ENCODE results near the gene CTRB1. TPM values are rescaled to one million over a fixed set of nuclear protein-coding genes. Genes with fewer than 3 reads are reported as not detected.
A peak's percentile ranks its signal among the peaks of the same experiment; 100 is the strongest.

The CTRB1 gene
- total RNA-seq, 2 experiments from 2014 or later: not detected

DNA sequence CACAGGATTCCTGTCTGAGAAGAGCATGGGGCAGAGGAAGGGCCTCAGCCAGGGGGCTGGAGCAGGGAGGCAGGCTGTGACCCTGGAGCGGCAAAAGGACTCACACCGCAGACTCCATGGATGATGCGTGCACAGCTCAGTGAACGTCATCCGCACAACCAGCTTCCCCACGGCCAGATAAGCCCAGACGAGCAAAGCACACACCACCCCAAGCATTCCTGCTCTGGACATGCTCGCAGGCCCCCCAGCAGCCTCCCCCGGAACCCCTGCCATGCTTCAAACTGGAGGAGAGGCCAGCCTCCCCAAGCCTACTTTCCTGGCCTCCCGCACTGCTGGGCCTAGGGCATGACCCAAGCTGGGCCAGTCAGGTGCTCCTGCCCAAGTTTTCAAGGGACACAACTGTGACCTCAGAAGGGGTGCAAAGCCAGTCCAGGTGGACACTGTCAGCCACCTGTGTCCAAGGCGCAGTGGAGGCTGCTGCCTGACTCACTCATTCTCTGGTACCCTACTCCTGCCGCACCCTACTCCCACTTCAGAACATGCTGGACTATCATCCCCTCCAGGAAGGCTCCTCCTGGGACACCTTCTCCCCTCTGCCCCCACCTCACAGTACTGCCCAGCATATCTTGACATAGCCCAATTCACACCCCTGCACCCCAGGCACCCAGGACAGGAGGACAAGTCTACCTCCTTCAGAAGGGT is 27.9 kb downstream of the CTRB1 start:
- Mint-ChIP-seq H3K4me1 (ENCODE audit: low read depth) (peaks cover 2% of the 10 kb centered on the region), H3K27ac (no peak overlapping the region), H3K9me3 (no peaks in the 10 kb centered on the region), H3K4me3 (no peak overlapping the region), H3K36me3 (no peaks in the 10 kb centered on the region), H3K27me3 (peaks cover 10% of the 10 kb centered on the region)
- intact Hi-C loops (cut with micrococcal nuclease): no loop called here
- POLR2A ChIA-PET: no interaction called here
- DNase-seq: no peak
- CTCF ChIA-PET: interaction anchor here (3.4 kb wide), 1 partner anchor 13 kb away, joined by 14 read pairs; no protein-coding TSS in a partner anchor

DNA sequence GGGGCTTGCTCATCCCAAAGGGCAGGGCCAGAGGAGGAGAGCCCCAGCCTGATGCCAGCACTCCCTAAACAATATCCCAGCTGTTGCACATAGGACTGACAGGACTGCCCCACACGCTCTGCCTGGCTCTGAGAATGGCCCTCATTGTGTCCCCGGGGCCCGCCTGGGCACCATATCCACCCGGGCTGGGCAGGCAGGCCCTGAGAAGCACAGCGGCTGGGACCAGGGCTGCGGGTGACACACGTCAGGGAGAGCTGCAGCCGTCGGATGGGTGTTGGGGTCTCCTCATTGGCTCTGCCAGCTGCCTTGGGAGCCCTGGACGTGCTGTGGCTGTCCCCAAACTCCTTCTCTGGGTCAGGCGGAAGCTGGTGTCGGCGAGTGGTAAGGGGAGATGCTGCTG is 28.5 kb downstream of the CTRB1 start:
- H3K27me3 Mint-ChIP-seq: peaks cover 16% of the 10 kb centered on the region
- intact Hi-C loops (cut with micrococcal nuclease): no loop called here
- DNase-seq: no peak
- peaks cover 2% of the 10 kb centered on the region for H3K4me1 Mint-ChIP-seq (ENCODE audit: low read depth)
- ChIA-PET CTCF (interaction anchor here (3.4 kb wide), 1 partner anchor 13 kb away, joined by 14 read pairs; no protein-coding TSS in a partner anchor), POLR2A (no interaction called here)
- H3K9me3 Mint-ChIP-seq: no peaks in the 10 kb centered on the region
- no peak overlapping the region for H3K27ac Mint-ChIP-seq
- H3K4me3 Mint-ChIP-seq: no peak overlapping the region
- no peaks in the 10 kb centered on the region for H3K36me3 Mint-ChIP-seq

DNA sequence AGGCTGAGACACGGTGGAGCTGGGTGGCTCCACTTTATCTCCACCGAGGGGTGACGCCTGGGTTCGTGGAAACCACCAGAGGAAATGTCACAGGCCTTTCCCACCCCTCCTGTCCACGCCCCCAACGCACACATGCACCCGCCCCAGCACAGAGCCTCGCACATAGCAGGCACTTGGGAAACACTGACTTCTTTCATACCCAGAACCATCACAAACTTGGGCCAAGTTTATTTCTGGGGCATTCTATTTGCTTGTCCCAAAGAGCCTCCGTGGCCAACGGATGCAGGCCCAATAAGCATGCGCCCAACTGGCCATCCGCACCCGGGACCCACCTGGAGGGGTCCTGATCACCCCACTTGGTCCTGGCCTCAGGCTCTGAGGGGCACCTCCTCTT is 29.4 kb downstream of the CTRB1 start:
- Mint-ChIP-seq H3K27me3 (peaks cover 22% of the 10 kb centered on the region), H3K27ac (no peak overlapping the region), H3K4me1 (ENCODE audit: low read depth) (peaks cover 2% of the 10 kb centered on the region), H3K36me3 (no peaks in the 10 kb centered on the region), H3K9me3 (no peaks in the 10 kb centered on the region), H3K4me3 (no peak overlapping the region)
- DNase-seq: no peak
- intact Hi-C loops (cut with micrococcal nuclease): no loop called here
- ChIA-PET CTCF (interaction anchor here (3.4 kb wide), 1 partner anchor 14 kb away, joined by 14 read pairs; no protein-coding TSS in a partner anchor), POLR2A (no interaction called here)

DNA sequence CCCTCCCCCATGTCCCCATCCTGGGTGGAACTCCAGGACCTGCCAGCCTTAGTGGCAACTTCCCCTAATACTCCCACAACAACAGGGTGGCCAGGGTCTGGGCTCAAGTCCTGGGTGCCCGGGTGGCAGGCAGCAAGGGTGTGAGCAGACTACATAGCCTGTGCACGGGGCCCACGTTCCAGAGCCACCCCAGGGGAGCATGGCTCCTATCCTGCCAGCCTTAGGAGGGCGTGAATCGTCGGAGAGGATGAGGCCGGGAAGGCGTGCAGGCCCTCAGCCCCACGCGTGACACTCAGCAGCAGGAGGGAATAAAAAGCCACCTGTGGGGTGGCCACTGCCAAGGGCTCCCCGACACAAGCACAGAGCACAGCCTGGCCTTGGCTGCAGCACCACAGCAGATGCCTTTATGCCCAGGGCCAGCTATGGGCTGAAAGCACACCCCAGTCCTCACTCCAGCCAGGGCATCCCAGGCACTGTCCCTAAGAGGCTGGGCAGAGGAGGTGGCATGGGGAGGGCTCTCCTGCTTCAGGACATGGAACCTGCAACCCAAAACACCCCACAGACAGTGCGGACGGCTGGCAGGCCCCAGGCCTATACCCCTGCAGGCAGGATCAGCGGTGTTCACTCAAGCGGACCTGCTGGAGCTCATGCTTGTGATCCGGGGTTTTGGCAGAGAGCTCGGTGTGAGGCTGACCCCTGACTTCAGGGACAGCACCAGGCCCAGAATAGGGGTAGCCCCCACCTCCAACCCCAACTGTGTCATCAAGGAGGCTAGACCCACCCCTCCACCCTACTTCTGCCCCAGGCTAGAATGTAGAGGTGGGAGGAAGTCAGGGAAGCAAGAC is 30.0 kb downstream of the CTRB1 start:
- peaks cover 2% of the 10 kb centered on the region for H3K4me1 Mint-ChIP-seq (ENCODE audit: low read depth)
- H3K27me3 Mint-ChIP-seq: peaks cover 26% of the 10 kb centered on the region
- no peak for DNase-seq
- ChIA-PET POLR2A (no interaction called here), CTCF (interaction anchor here (3.4 kb wide), 1 partner anchor 15 kb away, joined by 14 read pairs; no protein-coding TSS in a partner anchor)
- intact Hi-C loops (cut with micrococcal nuclease): no loop called here
- H3K9me3 Mint-ChIP-seq: no peaks in the 10 kb centered on the region
- no peaks in the 10 kb centered on the region for H3K36me3 Mint-ChIP-seq
- no peak overlapping the region for H3K27ac Mint-ChIP-seq
- H3K4me3 Mint-ChIP-seq: no peak overlapping the region

DNA sequence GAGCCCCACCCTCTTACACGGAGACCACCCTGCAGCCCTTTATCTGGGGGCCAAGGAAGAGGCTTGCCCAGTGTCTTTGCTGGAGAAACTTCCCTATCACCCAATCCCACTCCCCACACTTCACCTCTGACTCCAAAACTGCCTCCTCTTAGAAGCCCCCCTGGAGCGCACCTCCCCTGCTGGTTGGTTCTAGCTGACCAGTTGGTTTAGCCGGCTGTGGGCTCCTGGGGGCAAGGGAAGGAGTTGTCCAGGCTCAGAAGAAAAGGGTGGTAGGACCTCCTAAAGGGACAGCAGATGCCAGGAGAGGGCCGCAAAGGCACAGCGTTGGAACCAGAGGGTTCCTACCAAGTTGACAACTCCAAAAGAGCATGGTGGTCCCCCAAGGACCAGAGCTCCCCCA is 30.7 kb downstream of the CTRB1 start:
- no peak overlapping the region for H3K4me3 Mint-ChIP-seq
- ChIA-PET POLR2A (no interaction called here), CTCF (interaction anchor here (0.9 kb wide), 1 partner anchor 215 kb away, joined by 3 read pairs; the partner anchor contains the start of gene TMEM170A)
- DNase-seq: no peak
- H3K9me3 Mint-ChIP-seq: no peaks in the 10 kb centered on the region
- H3K27me3 Mint-ChIP-seq: peaks cover 30% of the 10 kb centered on the region
- peaks cover 2% of the 10 kb centered on the region for H3K4me1 Mint-ChIP-seq (ENCODE audit: low read depth)
- intact Hi-C loops (cut with micrococcal nuclease): no loop called here
- H3K36me3 Mint-ChIP-seq: no peaks in the 10 kb centered on the region
- no peak overlapping the region for H3K27ac Mint-ChIP-seq

DNA sequence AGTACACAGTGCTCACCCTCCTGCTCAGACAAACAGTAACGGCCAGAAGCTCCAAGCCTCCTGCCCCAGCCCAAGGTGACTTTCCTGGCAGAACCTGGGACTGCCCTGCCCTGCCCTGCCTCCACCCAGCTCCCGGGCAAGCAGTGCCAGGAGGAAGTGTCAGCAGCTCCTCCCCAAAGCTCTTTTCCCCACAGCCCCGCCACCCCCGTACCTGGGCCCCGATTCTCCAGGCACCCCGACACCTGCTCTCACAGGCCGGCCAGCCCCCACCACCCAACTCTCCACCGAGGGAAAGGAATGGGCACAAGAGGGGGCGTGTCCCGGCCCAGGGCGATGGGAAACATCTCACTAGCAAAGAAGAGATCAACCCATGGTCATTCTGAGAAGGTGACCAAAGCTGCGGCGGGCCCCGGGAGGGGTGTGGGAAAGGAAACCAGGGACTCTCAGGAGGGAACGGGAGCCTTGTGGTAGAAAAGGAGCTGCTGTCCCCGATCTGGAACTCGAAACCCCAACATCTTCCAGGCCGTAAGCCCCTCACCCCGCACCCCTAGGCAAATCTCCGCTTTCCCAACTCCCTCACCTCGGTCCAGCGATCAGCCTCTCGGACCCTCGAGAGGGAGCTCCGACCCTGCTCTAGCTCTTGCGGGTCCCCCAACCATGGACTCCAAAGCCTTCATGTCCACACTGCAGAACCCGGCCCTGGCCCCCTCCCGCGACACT is 31.5 kb downstream of the CTRB1 start:
- ChIA-PET CTCF (interaction anchor here (0.9 to 1.3 kb wide), 4 partner anchors 17 to 215 kb away, joined by 3 to 5 read pairs (median 4); partner anchors contain the start of gene TMEM170A), POLR2A (no interaction called here)
- Mint-ChIP-seq H3K9me3 (no peaks in the 10 kb centered on the region), H3K4me3 (no peak overlapping the region), H3K36me3 (no peaks in the 10 kb centered on the region), H3K27me3 (peaks cover 36% of the 10 kb centered on the region), H3K4me1 (ENCODE audit: low read depth) (peaks cover 2% of the 10 kb centered on the region), H3K27ac (no peak overlapping the region)
- intact Hi-C loops (cut with micrococcal nuclease): no loop called here
- no peak for DNase-seq

DNA sequence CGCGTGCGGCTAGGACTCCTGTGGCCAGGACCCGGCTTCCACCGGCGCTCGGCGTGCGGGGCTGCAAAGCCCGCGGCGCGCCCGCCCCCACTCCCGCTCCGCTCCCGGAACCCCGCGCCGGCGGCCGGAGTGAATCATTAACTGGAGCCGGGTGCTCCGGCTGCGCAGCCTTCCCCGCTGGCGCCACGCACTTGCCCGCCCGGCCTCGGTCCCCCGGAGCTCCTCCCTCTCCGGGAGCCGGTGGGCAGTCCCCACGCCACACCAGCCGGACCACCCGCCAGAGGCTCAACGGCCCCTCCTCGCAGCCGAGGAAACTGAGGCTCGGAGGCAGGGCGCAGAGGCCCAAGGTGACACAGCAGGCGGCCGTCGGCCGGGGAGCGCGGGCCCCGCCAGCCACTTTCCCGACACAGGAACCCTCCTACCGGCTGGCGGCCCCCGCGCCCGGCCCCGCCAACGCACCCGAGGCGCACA is 32.1 kb downstream of the CTRB1 start:
- ChIA-PET CTCF (interaction anchor here (1.1 to 1.3 kb wide), 3 partner anchors 17 to 135 kb away, joined by 3 to 5 read pairs (median 4); no protein-coding TSS in a partner anchor), POLR2A (no interaction called here)
- no peaks in the 10 kb centered on the region for H3K36me3 Mint-ChIP-seq
- no peak overlapping the region for H3K27ac Mint-ChIP-seq
- DNase-seq: no peak
- peaks cover 2% of the 10 kb centered on the region for H3K4me1 Mint-ChIP-seq (ENCODE audit: low read depth)
- no peaks in the 10 kb centered on the region for H3K9me3 Mint-ChIP-seq
- peaks cover 36% of the 10 kb centered on the region for H3K27me3 Mint-ChIP-seq
- intact Hi-C loops (cut with micrococcal nuclease): no loop called here
- no peak overlapping the region for H3K4me3 Mint-ChIP-seq

DNA sequence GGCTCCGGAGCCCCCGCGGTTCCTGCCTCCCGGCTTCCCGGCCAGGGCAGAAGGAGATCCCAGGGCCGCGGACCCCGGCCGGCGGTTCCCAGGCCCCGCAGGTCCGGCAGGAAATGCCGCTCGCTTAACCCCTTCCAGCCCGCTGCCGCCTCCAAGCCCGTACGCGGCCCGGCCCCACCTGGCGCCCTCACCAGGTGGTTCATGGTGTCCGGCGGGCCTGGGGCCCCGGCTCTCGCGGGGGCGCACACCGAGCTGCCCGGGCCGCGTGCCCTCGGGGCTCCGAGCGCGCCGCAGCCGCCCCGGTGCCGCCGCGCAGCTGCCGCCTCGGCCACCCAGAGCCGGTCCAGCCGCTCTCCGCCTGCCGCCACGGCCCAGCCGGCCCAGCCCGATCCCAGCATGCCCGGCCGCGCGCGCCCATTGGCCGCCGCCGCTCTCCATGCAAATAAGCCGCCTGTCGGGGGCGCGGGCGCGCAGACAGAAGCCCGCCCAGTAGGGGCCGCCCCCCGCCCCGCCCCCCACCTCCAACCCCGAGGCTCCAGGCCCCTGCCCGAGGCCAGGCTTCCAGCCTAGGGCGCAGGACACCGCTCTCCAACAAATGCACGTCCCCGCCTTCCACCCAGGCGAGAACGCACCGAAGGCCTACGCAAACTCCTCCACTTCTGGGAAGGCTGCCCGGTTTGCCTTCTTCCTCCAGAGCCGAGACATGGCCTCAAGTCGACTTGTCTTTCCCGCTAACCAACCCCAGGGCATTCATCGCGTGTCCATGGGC is 32.7 kb downstream of the CTRB1 start, which contains the start of gene BCAR1:
BCAR1 (minus strand) TSS at position 345 of the 769 bp plus-strand sequence; CDS start at position 203, 142 bp downstream.
- peaks cover 36% of the 10 kb centered on the region for H3K27me3 Mint-ChIP-seq
- H3K4me3 Mint-ChIP-seq: peak within 1 kb of the TSS; percentile 43
- H3K4me1 Mint-ChIP-seq (ENCODE audit: low read depth): peaks cover 2% of the 10 kb centered on the region
- DNase-seq: peak; percentile 25
- intact Hi-C loops (cut with micrococcal nuclease): no loop called here
- ChIA-PET POLR2A (no interaction called here), CTCF (interaction anchor here (1.2 to 1.4 kb wide), 3 partner anchors 17 to 134 kb away, joined by 3 to 5 read pairs (median 4); no protein-coding TSS in a partner anchor)
- H3K36me3 Mint-ChIP-seq: no peaks in the 10 kb centered on the region
- H3K9me3 Mint-ChIP-seq: no peaks in the 10 kb centered on the region
- H3K27ac Mint-ChIP-seq: no peak within 1 kb of the TSS

DNA sequence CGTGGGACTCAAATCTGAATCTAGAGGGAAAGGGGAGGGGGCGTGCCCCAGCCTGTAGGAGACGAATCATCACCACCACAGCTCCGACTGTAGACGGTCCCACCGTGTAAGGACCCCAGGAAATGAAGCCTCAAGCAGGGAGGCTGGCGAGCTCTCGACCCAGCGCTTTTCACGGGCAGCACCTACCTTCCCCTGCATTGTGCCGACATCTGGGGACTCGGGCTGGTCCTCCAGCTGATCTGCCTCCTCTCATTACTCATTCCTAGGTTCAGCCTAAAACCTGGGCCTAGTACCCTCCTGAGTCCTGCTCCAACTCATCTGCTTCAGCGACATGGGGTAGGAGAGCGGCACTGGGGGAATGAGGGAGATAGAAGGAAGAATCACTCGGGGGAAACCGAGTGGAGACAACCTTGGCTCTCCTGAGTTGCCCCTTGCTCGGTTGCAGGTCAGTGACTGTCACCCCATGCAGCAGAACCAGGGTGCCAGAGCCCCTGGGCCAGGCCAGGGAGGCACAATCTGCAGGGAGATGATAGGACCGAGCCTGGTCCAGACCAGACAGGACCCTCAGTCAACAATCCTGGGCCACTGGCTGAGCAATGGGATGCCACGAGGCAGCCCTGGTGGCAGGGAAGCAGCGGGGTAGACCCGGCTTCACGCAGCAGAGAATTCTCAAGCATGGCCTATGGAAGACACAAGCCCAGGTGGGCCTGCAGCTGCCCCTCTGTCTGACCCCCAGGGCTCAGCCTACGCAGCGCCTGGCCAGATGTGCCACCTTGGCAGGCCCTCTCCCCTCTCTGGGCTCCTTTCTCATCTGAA is 33.5 kb downstream of the CTRB1 start:
- Mint-ChIP-seq H3K4me1 (ENCODE audit: low read depth) (peaks cover 2% of the 10 kb centered on the region), H3K27me3 (peaks cover 36% of the 10 kb centered on the region), H3K9me3 (no peaks in the 10 kb centered on the region), H3K4me3 (peak overlapping the region; percentile 43), H3K27ac (no peak overlapping the region), H3K36me3 (no peaks in the 10 kb centered on the region)
- CTCF ChIA-PET: interaction anchor here (1.4 kb wide), 1 partner anchor 18 kb away, joined by 5 read pairs; no protein-coding TSS in a partner anchor
- DNase-seq: no peak
- intact Hi-C loops (cut with micrococcal nuclease): no loop called here
- POLR2A ChIA-PET: no interaction called here

DNA sequence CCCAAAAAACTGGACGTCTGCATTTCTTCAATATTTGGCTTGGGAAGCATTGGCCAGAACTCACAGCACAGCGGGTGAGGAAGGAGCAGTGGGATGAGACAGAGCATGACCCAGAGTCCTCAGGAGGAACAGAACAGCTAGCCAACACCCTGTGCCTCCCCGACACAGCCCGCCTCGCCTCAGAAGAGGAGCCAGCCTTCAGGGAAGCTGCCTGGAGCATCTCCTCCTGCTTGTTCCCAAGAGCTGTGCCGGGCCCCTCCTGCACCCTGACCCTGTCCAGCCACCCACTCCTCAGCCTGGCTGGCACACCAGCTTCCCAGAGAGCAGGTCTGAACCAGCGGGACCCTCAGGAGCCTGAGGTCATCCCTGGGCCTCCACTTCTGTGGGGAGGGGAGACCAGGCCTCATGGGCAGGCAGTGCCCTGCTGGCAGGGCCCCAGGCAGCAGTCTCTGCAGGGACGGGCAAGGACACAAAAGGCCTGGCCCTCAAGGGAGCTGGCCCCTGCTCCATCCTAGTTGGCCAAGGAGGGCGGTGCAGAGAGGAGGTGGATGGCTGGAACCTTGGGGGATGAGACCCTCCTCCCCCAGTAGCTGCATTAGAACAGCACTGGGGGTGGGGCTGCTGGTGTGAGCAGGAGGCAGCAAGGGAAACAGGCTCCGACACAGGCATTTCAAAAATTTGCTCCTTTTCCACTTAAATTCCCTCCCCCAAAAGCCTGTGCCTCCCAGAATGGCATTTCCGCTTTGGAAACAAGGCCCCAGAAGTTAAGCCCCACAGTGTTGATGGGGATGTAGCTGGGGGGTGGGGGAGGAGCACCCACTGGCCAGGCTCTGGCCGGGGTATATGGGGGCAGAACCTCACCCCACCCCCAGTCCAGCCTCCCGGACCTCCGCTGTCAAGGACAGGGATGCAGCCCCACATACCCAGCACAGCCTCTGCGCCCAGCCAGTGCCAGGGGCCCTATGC is 34.4 kb downstream of the CTRB1 start:
- no peak overlapping the region for H3K27ac Mint-ChIP-seq
- intact Hi-C loops (cut with micrococcal nuclease): no loop called here
- peaks cover 36% of the 10 kb centered on the region for H3K27me3 Mint-ChIP-seq
- DNase-seq: no peak
- H3K36me3 Mint-ChIP-seq: no peaks in the 10 kb centered on the region
- H3K9me3 Mint-ChIP-seq: no peaks in the 10 kb centered on the region
- no peak overlapping the region for H3K4me3 Mint-ChIP-seq
- H3K4me1 Mint-ChIP-seq (ENCODE audit: low read depth): peaks cover 2% of the 10 kb centered on the region
- POLR2A ChIA-PET: no interaction called here
- CTCF ChIA-PET: interaction anchor here (1.4 kb wide), 1 partner anchor 19 kb away, joined by 5 read pairs; no protein-coding TSS in a partner anchor

All from activated CD4-positive, alpha-beta memory T cell treated with anti-CD3 and anti-CD28 coated beads for 36 hours (primary cell).